Subcutaneous adipose tissue (tissue), 4 donors: ENCODE measurements around the gene IGSF11. TPM values are rescaled to one million over a fixed set of nuclear protein-coding genes. Genes with fewer than 3 reads are reported as not detected.

ENCODE experiments used
- total RNA-seq, 4 donors: library from RNA; depleted of rRNA; stranded (reverse); fragments of >200 nt; gene quantifications; one replicate each; pipeline ENCODE4 v1.1.0, GENCODE V29; 2016
- TF ChIP-seq, protein P1 (sequence below): fragments of 450-650 bp; IDR thresholded peaks from one replicate; pipeline ENCODE4 v1.5.1; 2016; ENCODE audit warnings: low read depth, mild to moderate bottlenecking, control low read depth, antibody characterized with exemption, moderate library complexity

IGSF11 gene
- 1 to 10 TPM in 1 of 4 donors, not detected in 3; 1.5 TPM for total RNA-seq

- TF ChIP-seq, protein P1, sequence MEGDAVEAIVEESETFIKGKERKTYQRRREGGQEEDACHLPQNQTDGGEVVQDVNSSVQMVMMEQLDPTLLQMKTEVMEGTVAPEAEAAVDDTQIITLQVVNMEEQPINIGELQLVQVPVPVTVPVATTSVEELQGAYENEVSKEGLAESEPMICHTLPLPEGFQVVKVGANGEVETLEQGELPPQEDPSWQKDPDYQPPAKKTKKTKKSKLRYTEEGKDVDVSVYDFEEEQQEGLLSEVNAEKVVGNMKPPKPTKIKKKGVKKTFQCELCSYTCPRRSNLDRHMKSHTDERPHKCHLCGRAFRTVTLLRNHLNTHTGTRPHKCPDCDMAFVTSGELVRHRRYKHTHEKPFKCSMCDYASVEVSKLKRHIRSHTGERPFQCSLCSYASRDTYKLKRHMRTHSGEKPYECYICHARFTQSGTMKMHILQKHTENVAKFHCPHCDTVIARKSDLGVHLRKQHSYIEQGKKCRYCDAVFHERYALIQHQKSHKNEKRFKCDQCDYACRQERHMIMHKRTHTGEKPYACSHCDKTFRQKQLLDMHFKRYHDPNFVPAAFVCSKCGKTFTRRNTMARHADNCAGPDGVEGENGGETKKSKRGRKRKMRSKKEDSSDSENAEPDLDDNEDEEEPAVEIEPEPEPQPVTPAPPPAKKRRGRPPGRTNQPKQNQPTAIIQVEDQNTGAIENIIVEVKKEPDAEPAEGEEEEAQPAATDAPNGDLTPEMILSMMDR, result no peak
Measured at GRCh38 chr3:119034256-119035013, at the start of gene IGSF11. Gene IGSF11 (minus strand): TSS chr3:119034846. CDS start chr3:119034582, 264 bp downstream.

- TF ChIP-seq, protein P1, result no peak
Measured at GRCh38 chr3:119080364-119080763, 45.7 kb upstream of the IGSF11 start.

DNA sequence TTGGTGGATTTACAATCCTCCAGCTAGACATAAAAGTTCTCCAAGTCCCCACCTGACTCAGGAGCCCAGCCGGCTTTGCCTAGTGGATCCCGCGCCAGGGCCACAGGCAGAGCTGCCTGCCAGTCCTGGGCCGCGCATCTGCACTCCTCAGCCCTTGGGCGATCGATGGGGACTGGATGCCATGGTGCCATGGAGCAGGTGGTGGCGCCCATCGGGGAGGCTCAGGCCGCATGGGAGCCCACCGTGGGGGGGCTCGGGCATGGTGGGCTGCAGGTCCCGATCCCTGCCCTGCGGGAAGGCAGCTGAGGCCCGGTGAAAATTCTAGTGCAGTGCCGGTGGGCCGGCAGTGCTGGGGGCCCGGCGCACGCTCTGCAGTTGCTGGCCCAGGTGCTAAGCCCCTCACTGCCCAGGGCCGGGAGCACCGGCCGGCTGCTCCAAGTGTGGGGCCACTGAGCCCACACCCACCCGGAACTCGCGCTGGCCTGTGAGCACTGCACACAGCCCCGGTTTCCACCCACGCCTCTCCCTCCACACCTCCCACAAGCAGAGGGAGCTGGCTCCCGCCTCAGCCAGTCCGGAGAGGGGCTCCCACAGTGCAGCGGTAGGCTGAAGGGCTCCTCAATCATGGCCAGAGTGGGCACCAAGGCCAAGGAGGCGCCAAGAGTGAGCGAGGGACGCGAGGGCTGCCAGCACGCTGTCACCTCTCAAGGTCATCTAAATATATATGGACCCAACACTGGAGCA is 38.8 kb upstream of the IGSF11 start:
- TF ChIP-seq, protein P1, result no peak

GRCh38 chr3:119069725-119070124 is 35.1 kb upstream of the IGSF11 start:
- TF ChIP-seq, protein P1, result no peak

GRCh38 chr3:119063471-119063870 is 28.8 kb upstream of the IGSF11 start:
- TF ChIP-seq, protein P1, result no peak

DNA sequence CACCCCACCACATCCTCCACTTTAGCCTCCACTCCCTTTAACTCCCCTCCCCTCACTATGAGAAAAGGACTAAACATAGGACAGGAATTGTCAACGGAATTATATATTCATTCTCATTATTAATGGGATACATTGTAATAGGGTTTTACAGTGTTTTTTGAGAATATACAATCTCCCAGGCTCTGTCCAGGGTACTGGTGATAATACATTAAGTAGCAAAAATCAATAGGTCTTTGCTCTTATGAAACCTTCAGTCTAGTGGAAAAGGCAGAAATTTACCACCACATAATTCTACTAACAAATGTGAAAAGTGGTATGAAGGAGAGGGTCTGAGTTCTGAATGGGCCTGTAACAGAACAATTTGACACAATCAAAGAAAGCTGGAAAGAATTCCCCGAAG is 28.2 kb upstream of the IGSF11 start:
- TF ChIP-seq, protein P1, result no peak

GRCh38 chr3:119044593-119044992 is 9.9 kb upstream of the IGSF11 start:
- TF ChIP-seq, protein P1, result no peak
